ENCODE data around the gene TFPI.

- TF ChIP-seq CTCF (IDR thresholded peaks at IDR 0.05; ENCODE audit: extremely low read depth in 1 of 2, insufficient read depth in 1 of 2, low read depth in 1 of 2, low read length in 2 of 2): no peak
- TF ChIP-seq POLR2A (IDR thresholded peaks at IDR 0.05; ENCODE audit: low read depth, low read length): peak; percentile 31
These were observed 27.0 kb downstream of the TFPI start for GRCh38 chr2:187527262-187527661.
